Tibial nerve (tissue), 4 donors: ENCODE measurements around the gene CMBL.

Experiments
- EP300 ChIP-seq, 2 donors: sonication (generic); formaldehyde crosslinking; IDR thresholded peaks; one replicate each; pipeline ENCODE4 v1.6.1; 2017; ENCODE audit warnings: antibody characterized with exemption in 2 of 2, mild to moderate bottlenecking in 1 of 2
- POLR2A ChIP-seq, 2 donors: fragments of 450-650 bp; IDR thresholded peaks; one replicate each; pipeline ENCODE4 v1.6.1; 2017; ENCODE audit warnings: antibody characterized with exemption in 2 of 2, mild to moderate bottlenecking in 2 of 2, moderate library complexity in 2 of 2
- TF ChIP-seq, protein P1 (sequence below), 5 experiments: fragments of 200-600 bp in 3 of 5; fragments of 450-650 bp in 2 of 5; sonication (generic) in 3 of 5; IDR thresholded peaks; one replicate each; pipeline ENCODE4 v1.5.1; 2016 to 2019; ENCODE audit warnings: antibody characterized with exemption in 5 of 5, mild to moderate bottlenecking in 3 of 5, moderate library complexity in 2 of 5

DNA sequence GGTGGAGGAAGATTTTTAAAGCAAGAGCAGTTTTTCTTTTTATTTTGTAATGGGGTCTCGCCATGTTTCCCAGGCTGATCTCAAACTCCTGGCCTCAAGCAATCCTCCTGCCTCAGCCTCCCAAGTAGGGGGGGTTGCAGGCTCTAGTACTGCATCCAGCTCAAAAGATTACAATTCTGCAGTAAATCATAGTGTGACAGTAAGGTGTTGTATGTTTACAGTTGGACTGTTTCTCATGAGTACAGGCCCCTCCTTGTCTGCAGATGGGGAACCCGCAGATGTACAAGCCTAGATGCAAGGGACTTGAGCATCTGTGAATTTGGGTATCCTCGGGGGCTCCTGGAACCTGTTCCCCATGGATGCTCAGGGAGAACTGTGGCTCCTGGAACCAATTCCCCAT, 54.3 kb downstream of the CMBL start:
- TF ChIP-seq, protein P1, sequence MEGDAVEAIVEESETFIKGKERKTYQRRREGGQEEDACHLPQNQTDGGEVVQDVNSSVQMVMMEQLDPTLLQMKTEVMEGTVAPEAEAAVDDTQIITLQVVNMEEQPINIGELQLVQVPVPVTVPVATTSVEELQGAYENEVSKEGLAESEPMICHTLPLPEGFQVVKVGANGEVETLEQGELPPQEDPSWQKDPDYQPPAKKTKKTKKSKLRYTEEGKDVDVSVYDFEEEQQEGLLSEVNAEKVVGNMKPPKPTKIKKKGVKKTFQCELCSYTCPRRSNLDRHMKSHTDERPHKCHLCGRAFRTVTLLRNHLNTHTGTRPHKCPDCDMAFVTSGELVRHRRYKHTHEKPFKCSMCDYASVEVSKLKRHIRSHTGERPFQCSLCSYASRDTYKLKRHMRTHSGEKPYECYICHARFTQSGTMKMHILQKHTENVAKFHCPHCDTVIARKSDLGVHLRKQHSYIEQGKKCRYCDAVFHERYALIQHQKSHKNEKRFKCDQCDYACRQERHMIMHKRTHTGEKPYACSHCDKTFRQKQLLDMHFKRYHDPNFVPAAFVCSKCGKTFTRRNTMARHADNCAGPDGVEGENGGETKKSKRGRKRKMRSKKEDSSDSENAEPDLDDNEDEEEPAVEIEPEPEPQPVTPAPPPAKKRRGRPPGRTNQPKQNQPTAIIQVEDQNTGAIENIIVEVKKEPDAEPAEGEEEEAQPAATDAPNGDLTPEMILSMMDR (IDR thresholded peaks at IDR 0.05): no peak
- TF ChIP-seq POLR2A (IDR thresholded peaks at IDR 0.05): no peak
- TF ChIP-seq EP300 (IDR thresholded peaks at IDR 0.05): no peak
